ENCODE measurements around the gene CDK5R2. TPM values are rescaled to one million over a fixed set of nuclear protein-coding genes. Genes with fewer than 3 reads are reported as not detected.
A peak's percentile ranks its signal among the peaks of the same experiment; 100 is the strongest.

CDK5R2 gene
- total RNA-seq, 1 donor from 2014 or later, result 46.1 TPM

- Mint-ChIP-seq H3K9me3 (ENCODE audit: unreplicated experiment) (peaks cover 23% of the 10 kb centered on the region), H3K4me3 (ENCODE audit: unreplicated experiment) (peak overlapping the region; percentile 100), H3K4me1 (ENCODE audit: low read depth, unreplicated experiment) (peaks cover 19% of the 10 kb centered on the region), H3K27me3 (ENCODE audit: unreplicated experiment) (peaks cover 21% of the 10 kb centered on the region), H3K36me3 (ENCODE audit: unreplicated experiment) (peaks cover 6% of the 10 kb centered on the region), H3K27ac (ENCODE audit: unreplicated experiment) (peak overlapping the region; percentile 98)
- peak; percentile 78 for DNase-seq
- no peak for TF ChIP-seq CTCF (IDR thresholded peaks at IDR 0.05; ENCODE audit: partially characterized antibody, unreplicated experiment)
Measured at GRCh38 chr2:218961651-218962570, 2.4 kb downstream of the CDK5R2 start.

GRCh38 chr2:218962859-218963492, 3.5 kb downstream of the CDK5R2 start:
- TF ChIP-seq CTCF (IDR thresholded peaks at IDR 0.05; ENCODE audit: partially characterized antibody, unreplicated experiment), result no peak
- H3K9me3 Mint-ChIP-seq (ENCODE audit: unreplicated experiment), result peaks cover 19% of the 10 kb centered on the region
- H3K27me3 Mint-ChIP-seq (ENCODE audit: unreplicated experiment), result peaks cover 20% of the 10 kb centered on the region
- DNase-seq, result peak; percentile 94
- H3K36me3 Mint-ChIP-seq (ENCODE audit: unreplicated experiment), result peaks cover 6% of the 10 kb centered on the region
- H3K27ac Mint-ChIP-seq (ENCODE audit: unreplicated experiment), result peak overlapping the region; percentile 96
- peaks cover 22% of the 10 kb centered on the region for H3K4me1 Mint-ChIP-seq (ENCODE audit: low read depth, unreplicated experiment)
- peak overlapping the region; percentile 100 for H3K4me3 Mint-ChIP-seq (ENCODE audit: unreplicated experiment)

- Mint-ChIP-seq H3K36me3 (ENCODE audit: unreplicated experiment) (peaks cover 6% of the 10 kb centered on the region), H3K27ac (ENCODE audit: unreplicated experiment) (peak overlapping the region; percentile 96), H3K4me3 (ENCODE audit: unreplicated experiment) (peak overlapping the region; percentile 100), H3K9me3 (ENCODE audit: unreplicated experiment) (peaks cover 19% of the 10 kb centered on the region), H3K4me1 (ENCODE audit: low read depth, unreplicated experiment) (peaks cover 22% of the 10 kb centered on the region), H3K27me3 (ENCODE audit: unreplicated experiment) (peaks cover 19% of the 10 kb centered on the region)
- no peak for DNase-seq
- no peak for TF ChIP-seq CTCF (IDR thresholded peaks at IDR 0.05; ENCODE audit: partially characterized antibody, unreplicated experiment)
Measured at GRCh38 chr2:218963601-218964000, 4.1 kb downstream of the CDK5R2 start.

- TF ChIP-seq CTCF (IDR thresholded peaks at IDR 0.05; ENCODE audit: partially characterized antibody, unreplicated experiment), result no peak
- DNase-seq, result peak; percentile 44
- Mint-ChIP-seq H3K27me3 (ENCODE audit: unreplicated experiment) (peaks cover 17% of the 10 kb centered on the region), H3K4me3 (ENCODE audit: unreplicated experiment) (peak overlapping the region; percentile 100), H3K4me1 (ENCODE audit: low read depth, unreplicated experiment) (peaks cover 22% of the 10 kb centered on the region), H3K9me3 (ENCODE audit: unreplicated experiment) (peaks cover 15% of the 10 kb centered on the region), H3K27ac (ENCODE audit: unreplicated experiment) (peak overlapping the region; percentile 96), H3K36me3 (ENCODE audit: unreplicated experiment) (peaks cover 6% of the 10 kb centered on the region)
Measured at GRCh38 chr2:218964041-218964771, 4.7 kb downstream of the CDK5R2 start.

All from glutamatergic neuron (in vitro differentiated cells).